CD4-positive, alpha-beta T cell treated with Interleukin-15 for 4 hours (primary cell): ENCODE measurements around the gene SLC22A23.
A peak's percentile ranks its signal among the peaks of the same experiment; 100 is the strongest.

Experiments used
- DNase-seq: peaks from one replicate; pipeline ENCODE4 v3.0.0-alpha.2; 2020; ENCODE audit warnings: low spot score

Gene SLC22A23

DNA sequence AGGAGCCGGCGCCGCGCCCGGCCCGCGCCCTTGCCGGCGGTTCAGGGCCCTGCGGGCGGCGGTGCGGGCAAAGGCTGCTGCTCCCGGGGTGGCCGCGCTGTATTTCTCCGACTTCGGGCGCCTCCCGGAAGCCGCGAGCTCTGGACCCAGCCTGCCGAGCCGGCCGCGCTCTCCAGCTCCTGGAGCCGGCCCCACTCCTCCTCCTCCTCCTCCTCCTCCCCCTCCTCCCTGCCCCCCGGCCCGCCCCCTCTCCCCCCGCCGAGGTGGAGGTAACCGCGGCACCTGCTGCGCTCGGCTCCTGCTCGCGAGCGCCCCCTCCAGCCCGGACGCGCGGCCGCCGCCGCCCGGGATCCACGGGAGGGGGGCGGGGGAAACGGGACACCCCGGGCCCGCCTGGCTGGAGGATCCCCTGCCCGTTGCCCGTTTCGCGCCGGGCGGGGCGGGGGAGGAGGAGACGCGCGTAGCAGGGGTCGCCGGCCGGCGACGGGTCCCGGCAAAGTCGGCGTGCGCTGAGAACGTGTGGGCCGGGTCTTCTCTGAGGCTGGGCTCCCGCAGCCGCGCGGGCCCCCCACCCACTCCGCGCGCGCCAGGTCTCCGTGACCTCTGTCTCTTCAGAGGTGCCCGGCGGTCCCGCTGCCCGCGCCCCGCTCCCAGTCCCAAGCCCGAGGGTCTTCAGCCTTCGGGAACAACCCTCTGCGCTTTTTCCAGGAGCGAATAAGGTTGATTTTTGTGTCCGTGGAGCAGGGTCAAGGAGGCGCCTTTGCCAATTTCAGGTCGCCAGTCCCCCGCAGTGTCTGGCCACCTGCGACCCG is at the start of gene SLC22A23:
Gene SLC22A23, minus strand, starts transcription at position 153 of the 812 bp plus-strand sequence. CDS start 491 bp downstream, outside the sequence.
- DNase-seq: peak; percentile 65

DNA sequence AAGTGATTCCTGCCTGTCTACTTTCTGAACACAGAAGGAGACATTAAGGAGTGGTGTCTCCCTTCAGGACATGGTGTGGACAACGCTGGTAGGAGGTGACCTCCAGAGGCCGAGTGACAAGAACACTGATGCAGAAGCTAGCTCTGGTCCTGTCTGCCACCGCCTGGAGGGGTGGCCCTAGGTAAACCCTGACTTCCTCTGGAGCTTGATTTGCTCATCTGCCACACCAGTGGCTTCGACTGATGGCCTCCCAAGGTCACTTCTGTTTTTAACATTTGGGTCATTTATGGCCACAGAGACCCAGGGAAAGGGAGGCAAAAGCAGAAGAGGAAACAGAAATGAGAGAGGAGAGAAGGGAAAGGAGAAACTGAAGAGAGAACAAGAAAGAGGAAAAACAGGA is 49.4 kb upstream of the SLC22A23 start:
- DNase-seq: no peak

DNA sequence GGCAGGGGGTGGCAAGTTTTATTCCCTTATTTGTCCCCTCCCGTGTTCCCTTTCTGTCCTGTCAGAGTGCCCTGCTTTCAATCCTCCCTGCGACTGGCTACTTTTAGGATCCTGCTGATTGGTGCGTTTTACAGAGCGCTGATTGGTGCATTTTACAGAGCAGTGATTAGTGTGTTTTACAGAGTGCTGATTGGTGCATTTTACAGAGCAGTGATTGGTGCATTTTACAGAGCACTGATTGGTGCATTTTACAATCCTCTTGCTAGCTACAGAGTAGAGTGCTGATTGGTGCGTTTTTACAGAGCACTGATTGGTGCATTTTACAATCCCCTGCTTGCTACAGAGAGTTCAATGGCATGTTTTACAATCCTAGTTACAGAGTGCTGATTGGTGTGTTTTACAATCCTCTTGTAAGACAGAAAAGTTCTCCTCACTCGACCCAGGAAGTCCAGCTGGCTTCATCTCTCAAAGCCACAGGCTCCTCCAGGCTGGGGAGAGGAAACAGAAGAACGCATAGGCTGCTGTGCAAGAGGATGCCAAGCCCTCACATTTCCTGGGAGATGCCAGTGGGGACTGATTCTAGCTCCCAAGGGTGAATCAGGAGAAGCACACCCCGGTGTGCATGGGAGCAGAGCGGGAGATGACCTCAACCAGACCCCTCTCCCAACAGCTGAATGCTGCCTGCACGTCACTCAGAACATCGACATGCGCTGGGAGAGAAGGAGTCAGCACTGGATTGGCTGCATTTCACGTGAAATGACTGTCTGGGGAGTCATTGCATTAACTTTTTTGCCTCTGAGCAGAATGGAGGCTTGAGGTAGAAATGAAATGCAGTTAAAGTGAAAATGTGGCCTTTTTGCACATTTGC is 48.3 kb upstream of the SLC22A23 start:
- no peak for DNase-seq

GRCh38 chr6:3504354-3504753 is 47.5 kb upstream of the SLC22A23 start:
- no peak for DNase-seq

DNA sequence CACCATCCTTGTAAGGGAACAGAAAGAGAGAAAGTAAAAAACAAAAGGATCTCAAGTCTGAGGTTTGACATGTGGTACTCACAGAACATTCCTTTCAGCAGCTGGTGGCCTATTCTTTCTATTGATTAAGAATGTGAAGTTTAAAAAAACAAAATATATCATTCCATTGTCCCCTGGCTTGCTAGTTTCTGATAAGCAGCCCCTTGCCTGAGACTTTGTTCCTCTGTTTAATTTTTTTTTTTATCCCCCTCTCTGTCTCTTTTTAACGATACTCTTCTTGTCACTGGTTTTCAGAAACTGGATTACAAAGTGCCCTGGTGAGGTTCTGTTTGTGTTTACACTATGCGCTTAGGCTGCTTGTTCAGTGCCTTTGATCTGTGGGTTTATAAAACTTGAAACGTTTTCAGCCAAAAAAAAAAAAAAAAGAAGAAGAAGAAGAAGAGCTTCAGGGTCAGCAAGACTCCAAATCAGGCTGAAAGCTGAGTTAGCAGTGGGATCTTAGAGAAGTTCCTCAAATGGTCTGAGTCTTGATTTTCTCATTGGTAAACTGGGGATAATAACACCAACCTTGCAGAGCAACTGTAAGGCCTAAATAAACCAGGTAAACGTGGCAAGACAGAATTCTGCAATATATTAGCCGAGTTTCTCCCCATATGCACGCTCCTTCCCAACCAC is 45.1 kb upstream of the SLC22A23 start:
- DNase-seq: no peak

GRCh38 chr6:3500262-3501014 is 43.6 kb upstream of the SLC22A23 start:
- no peak for DNase-seq

DNA sequence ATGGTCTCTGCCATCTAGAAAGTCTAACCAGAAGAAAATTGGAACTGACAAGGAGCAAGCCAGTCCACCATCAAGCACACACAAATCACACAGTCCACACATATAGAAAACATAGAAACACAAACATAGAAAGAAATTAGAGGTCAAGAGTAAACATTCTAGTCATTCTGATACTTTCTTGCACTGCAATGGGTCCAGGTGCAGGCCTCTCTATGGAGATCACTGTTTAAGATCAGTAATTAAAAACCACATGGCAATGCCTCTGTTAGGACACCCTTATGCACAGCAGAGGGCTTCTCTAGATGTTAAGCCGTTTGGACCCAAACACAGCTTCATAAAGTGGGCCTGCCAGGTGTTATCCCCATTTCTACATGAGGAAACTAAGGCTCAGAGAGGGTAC is 42.8 kb upstream of the SLC22A23 start:
- DNase-seq: no peak

DNA sequence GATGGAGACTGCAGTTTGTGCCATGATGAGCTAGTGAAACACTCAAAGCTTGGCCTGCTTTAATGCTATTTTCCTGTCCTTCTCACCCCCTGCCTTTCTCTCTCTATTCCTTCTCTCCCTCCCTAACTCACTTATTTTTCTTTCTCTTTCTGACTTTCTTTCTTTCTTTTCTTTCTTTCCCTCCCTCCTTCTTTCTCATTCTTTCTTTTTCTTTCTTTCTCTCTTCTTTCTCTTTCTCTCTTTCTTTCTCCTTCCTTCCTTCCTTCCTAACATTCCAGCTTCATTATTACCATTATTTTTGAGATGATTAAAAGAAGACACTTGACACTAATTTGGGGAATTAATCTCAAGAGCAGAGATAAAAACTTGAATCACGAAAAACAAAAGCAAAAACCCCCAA is 39.5 kb upstream of the SLC22A23 start:
- no peak for DNase-seq

DNA sequence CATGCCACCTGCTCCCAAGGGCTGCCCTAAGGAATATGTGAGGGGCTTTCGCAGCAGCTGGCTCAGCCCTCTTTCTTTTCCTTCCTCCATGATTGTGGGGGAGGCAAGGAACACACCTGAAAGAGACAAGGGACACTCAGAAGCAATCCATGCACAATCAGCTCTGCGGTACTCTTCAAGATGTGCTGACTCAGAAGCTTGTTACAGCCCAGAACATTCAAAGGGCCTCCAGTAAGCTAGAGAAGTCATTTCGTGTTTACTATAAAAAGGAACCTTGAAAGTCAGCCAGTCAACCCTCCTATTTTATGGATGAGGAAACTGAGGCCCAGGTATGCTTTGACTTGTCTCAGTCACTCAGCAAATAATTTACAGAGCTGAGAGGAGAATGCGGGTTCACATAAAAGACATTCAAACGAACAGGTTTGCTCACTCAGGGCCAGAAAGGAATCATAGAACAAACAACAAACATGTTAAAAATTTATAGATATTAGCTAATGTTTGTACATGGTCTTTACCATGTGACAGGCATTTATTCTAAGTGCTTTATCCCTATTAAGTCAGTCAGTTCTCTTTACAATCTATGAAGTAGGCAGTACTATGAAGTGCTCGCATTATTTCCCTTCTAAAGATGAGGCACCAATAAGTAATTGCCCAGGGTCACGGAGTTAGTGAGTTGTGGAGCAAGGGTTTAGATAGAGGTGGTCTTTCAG is 37.7 kb upstream of the SLC22A23 start:
- no peak for DNase-seq

GRCh38 chr6:3490625-3490980 is 33.8 kb upstream of the SLC22A23 start:
- DNase-seq: no peak

DNA sequence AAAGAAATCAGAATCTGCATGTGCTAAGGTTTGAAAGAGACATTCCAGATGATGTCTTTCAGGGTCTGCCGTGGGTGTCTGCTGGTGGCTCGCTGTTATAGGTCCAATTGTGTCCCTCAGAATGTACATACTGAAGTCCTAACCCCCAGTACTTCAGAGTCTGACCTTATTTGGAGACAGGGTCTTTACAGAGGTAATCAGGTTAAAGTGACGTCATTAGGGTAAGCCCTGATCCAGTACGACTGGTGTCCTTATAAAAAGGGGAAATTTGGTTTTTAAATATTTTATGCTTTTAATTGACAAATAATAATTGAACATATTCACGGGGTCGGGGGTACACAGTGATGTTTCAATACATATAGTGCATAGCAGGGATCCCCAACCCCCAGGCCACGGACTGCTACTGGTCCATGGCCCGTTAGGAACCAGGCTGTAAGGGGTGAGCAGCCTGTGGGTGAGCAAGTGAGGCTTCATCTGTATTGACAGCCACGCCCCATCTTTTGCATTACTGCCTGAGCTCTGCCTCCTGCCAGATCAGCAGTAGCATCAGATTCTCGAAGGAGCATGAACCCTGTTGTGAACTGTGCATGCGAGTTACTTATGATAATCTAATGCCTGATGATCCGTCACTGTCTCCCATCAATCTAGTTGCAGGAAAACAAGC is 33.2 kb upstream of the SLC22A23 start:
- DNase-seq: no peak

DNA sequence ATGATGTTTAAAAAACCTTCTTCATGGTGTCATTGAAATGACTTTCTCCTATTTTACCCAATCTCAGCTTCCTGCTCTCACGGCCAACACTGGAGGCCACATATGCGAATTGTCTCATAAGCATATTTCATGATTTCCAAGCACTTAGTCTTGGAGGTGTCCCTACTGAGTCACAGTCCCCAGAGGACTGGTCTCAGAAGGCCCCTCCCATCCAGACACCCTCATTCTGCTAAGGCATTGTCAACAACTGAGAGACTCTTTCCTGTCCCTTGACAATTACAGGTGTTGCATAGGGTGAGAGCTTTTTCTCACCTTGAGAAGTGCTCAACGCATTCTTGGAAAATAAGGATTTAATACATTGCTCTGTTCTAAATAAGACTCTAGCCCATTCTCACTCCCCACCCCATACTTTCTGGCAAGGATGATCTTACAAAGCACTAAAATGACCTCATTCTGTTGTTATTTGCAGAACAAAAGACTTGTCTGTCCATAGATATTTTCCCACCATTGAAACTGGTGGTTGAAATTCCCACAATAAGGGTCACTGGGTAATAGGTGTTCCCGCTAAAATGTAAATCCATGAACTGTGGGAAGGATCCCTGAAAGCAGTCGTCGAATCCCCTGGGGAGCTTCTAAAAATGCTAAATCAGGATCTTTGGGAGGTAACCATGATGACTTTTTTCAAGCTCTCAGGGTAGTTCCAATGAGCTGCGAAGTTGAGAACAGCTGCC is 32.3 kb upstream of the SLC22A23 start:
- DNase-seq: no peak

- no peak for DNase-seq
These were observed 28.1 kb upstream of the SLC22A23 start for GRCh38 chr6:3484946-3485345.

DNA sequence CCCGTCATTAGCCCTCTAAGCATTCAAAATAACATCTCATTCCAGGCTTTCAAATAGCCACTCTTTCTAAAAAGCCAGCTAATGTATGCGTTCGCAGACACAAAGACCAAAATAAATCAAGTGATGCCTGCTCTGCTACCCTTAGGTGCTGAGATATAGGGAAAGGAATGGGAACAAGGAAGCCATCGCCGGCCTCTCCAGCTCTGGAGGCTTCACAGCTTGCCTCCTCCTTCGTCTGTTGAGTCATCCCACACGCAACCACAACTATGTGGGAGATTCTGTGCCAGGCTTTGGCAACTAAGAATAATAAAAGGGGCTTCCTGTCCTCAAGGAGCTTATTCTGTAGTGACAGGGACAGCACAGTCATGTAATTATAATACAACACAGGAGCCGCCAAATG is 27.3 kb upstream of the SLC22A23 start:
- no peak for DNase-seq

GRCh38 chr6:3483675-3484074 is 26.8 kb upstream of the SLC22A23 start:
- no peak for DNase-seq

GRCh38 chr6:3482869-3483268 is 26.0 kb upstream of the SLC22A23 start:
- DNase-seq: no peak

GRCh38 chr6:3481640-3482039 is 24.8 kb upstream of the SLC22A23 start:
- DNase-seq: no peak

GRCh38 chr6:3480009-3480408 is 23.2 kb upstream of the SLC22A23 start:
- DNase-seq: no peak

- DNase-seq: no peak
These were observed 16.9 kb upstream of the SLC22A23 start for GRCh38 chr6:3473773-3474172.

DNA sequence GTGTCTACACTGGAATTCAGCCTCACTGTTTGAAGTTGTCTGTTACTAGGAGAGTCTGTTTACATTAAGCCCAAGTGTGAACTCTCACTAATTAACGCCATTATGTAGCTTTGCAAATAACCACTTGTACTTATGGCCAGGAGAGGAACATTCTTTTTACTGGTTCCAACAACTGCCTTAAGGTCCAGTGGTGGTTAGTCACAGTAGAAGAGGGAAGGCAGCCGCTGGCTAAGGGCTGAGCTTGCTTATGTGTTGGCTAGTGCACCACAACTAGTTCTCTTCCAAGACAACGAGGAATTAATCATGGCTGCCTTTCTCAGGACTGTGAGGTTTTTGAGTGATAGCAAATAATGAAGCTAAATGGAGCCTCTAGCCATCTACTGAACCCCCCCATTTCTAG is 14.9 kb upstream of the SLC22A23 start:
- DNase-seq: no peak
